CD8-positive, alpha-beta memory T cell (primary cell): Measurements from ENCODE around the gene CCDC121. TPM values are rescaled to one million over a fixed set of nuclear protein-coding genes. Genes with fewer than 3 reads are reported as not detected.

ENCODE experiments used
- CTCF ChIA-PET: fragments of 350-600 bp; sonication (Branson Sonifier 250); formaldehyde crosslinking; loops from one replicate; lab custom pipeline; 2021; ENCODE audit warnings: antibody characterized with exemption; lab: Charles Lee
- POLR2A ChIA-PET: fragments of 350-600 bp; sonication (Branson Sonifier 250); formaldehyde crosslinking; loops from one replicate; lab custom pipeline; 2021; ENCODE audit warnings: antibody characterized with exemption; lab: Charles Lee
- DNase-seq, 5 donors: peaks; one replicate each; pipeline versions ENCODE4 v3.0.0 to v3.0.0-alpha.2; 2020 to 2022; ENCODE audit warnings: mixed read lengths in 1 of 5
- H3K27ac ChIP-seq: one replicate; pipeline ENCODE4 v1.7.0; 2013; ENCODE audit warnings: low read depth, mild to moderate bottlenecking, low read length, moderate library complexity
- H3K27me3 ChIP-seq: 2 replicates; pipeline ENCODE4 v1.7.0; 2013; ENCODE audit warnings: low read length, mild to moderate bottlenecking; ENCODE audit not compliant: insufficient read depth, poor library complexity, severe bottlenecking
- H3K36me3 ChIP-seq: 2 replicates; pipeline ENCODE4 v1.7.0; 2013; ENCODE audit warnings: mild to moderate bottlenecking, low read length, moderate library complexity; ENCODE audit not compliant: insufficient read depth
- H3K4me1 ChIP-seq: 2 replicates; pipeline ENCODE4 v1.7.0; 2013; ENCODE audit warnings: mild to moderate bottlenecking, low read length, moderate library complexity; ENCODE audit not compliant: insufficient read depth
- H3K4me3 ChIP-seq: 2 replicates; pipeline ENCODE4 v1.7.0; 2013; ENCODE audit warnings: mild to moderate bottlenecking, low read length
- H3K9me3 ChIP-seq: 2 replicates; pipeline ENCODE4 v1.7.0; 2013; ENCODE audit warnings: mild to moderate bottlenecking, low read length
- H3K27ac Mint-ChIP-seq, 8 donors: one replicate each; pipeline ENCODE4 v1.8.0; 2020 to 2021; ENCODE audit warnings: mixed read lengths in 8 of 8, mild to moderate bottlenecking in 6 of 8, inconsistent platforms in 3 of 8, moderate library complexity in 3 of 8
- H3K27me3 Mint-ChIP-seq, 2 donors: one replicate each; pipeline ENCODE4 v1.8.0; 2020 to 2021; ENCODE audit warnings: mixed read lengths in 2 of 2, mild to moderate bottlenecking in 1 of 2, moderate library complexity in 1 of 2
- H3K36me3 Mint-ChIP-seq, 3 donors: one replicate each; pipeline ENCODE4 v1.8.0; 2020 to 2021; ENCODE audit warnings: mixed read lengths in 3 of 3, inconsistent platforms in 1 of 3, mild to moderate bottlenecking in 1 of 3
- H3K4me1 Mint-ChIP-seq, 3 donors: one replicate each; pipeline ENCODE4 v1.8.0; 2020 to 2021; ENCODE audit warnings: mixed read lengths in 3 of 3, inconsistent platforms in 1 of 3, mild to moderate bottlenecking in 1 of 3
- H3K4me3 Mint-ChIP-seq, 7 donors: one replicate each; pipeline ENCODE4 v1.8.0; 2020 to 2021; ENCODE audit warnings: mixed read lengths in 7 of 7, mild to moderate bottlenecking in 6 of 7, moderate library complexity in 4 of 7, inconsistent platforms in 2 of 7
- H3K9me3 Mint-ChIP-seq, 5 donors: one replicate each; pipeline ENCODE4 v1.8.0; 2020 to 2022; ENCODE audit warnings: mixed read lengths in 5 of 5, mild to moderate bottlenecking in 3 of 5, moderate library complexity in 2 of 5, inconsistent platforms in 1 of 5
- polyA plus RNA-seq: library from polyadenylated mRNA; unstranded; fragments of 300-500 nt; fragmentation: Illumina TruSeq; gene quantifications from one replicate; pipeline ENCODE4 v1.2.3, GENCODE V29; 2021
- total RNA-seq, 2 experiments: library from RNA; stranded (reverse); gene quantifications; one replicate each; pipeline ENCODE4 v1.2.3, GENCODE V29; 2021

The CCDC121 gene
- total and polyA plus RNA-seq, 3 experiments from 2014 or later = 0.20 to 0.62 (median 0.58) TPM

DNA sequence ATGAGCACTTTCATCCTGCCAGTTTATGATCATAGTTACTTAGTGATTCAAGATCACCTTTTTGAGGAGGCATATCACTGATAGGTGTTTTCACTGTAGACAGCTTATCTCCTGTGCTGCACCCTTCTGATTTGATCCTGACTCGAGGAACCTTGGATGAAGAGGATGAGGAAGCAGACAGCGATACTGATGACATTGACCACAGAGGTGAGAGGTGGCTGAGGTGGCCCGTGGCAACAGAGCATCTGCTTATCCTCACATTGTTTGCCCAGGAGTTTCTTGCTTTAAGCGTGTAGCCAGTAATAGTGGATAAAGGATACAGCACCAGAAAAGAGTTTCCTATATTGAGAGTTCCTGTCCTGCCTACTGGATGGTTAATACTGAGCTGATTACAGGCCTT, 18.9 kb upstream of the CCDC121 start:
- Histone ChIP-seq H3K36me3 (peaks cover 42% of the 10 kb centered on the region), H3K4me3 (no peak overlapping the region), H3K4me1 (no peaks in the 10 kb centered on the region), H3K27ac (no peak overlapping the region), H3K9me3 (no peaks in the 10 kb centered on the region), H3K27me3 (no peaks in the 10 kb centered on the region)
- Mint-ChIP-seq H3K4me3 (no peak overlapping the region), H3K27ac (peak overlapping the region in 2 of 8 donors; percentile 38 to 80), H3K27me3 (no peaks in the 10 kb centered on the region), H3K36me3 (peaks cover 0 to 80% (median 12%) of the 10 kb centered on the region in 3 donors), H3K9me3 (no peaks in the 10 kb centered on the region), H3K4me1 (peaks cover 0 to 4% (median 2%) of the 10 kb centered on the region in 3 donors)
- DNase-seq = no peak
- ChIA-PET POLR2A (no interaction called here), CTCF (interaction anchor here (1.4 kb wide), 1 partner anchor 35 kb away, joined by 3 read pairs; no protein-coding TSS in a partner anchor)

DNA sequence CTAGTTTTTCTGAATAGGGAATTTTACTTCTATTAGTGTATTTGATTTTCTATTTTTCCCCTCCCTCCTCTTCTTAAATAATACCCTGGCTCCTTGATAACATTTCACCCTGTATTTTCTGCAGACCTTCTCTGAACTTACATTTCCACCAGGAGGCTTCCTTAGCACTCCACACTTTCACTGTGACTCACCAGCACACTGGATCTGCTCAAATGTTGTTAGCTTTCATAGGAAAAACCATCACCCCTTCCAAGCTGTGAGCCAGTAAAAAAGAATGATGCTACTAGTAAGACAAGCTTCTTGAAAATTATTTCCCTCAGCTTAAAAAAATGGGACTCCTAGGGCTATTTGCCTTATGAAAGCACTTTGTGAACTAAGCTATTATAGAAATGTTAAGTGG, 18.5 kb upstream of the CCDC121 start:
- H3K36me3 ChIP-seq = peaks cover 39% of the 10 kb centered on the region

DNA sequence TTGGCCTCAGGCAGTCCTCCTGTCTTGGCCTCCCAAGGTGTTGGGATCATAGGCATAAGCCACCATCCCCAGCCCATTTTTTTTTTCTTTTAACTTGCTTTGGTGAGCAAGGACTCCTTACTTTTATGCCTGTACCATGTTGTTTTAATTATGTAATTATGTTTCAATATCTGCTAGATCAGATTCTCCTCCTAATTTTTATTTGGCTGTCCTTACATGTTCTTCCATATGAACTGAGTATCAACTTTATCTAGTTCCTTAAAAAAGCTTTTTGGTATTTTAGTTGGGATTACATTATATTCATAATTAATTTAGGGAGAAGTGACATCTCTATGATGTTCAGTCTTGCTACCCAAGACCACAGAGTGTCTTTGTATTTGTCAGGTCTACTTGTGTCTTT, 16.4 kb upstream of the CCDC121 start:
- H3K9me3 Mint-ChIP-seq = no peaks in the 10 kb centered on the region
- Histone ChIP-seq H3K36me3 (peaks cover 44% of the 10 kb centered on the region), H3K27me3 (no peaks in the 10 kb centered on the region), H3K9me3 (no peaks in the 10 kb centered on the region), H3K4me1 (no peaks in the 10 kb centered on the region), H3K4me3 (no peak overlapping the region), H3K27ac (no peak overlapping the region)
- H3K4me1 Mint-ChIP-seq = peaks cover 0 to 2% (median 0%) of the 10 kb centered on the region in 3 donors
- CTCF ChIA-PET = interaction anchor here (1.1 kb wide), 1 partner anchor 16 kb away, joined by 3 read pairs; the partner anchor contains the start of genes CCDC121 and GPN1
- POLR2A ChIA-PET = no interaction called here
- no peak overlapping the region for H3K27ac Mint-ChIP-seq
- H3K4me3 Mint-ChIP-seq = no peak overlapping the region
- H3K27me3 Mint-ChIP-seq = no peaks in the 10 kb centered on the region
- DNase-seq = no peak
- peaks cover 0 to 81% (median 17%) of the 10 kb centered on the region in 3 donors for H3K36me3 Mint-ChIP-seq

More for the DNA sequence above, 18.5 kb upstream of the CCDC121 start:
- Histone ChIP-seq H3K4me3 (no peak overlapping the region), H3K4me1 (no peaks in the 10 kb centered on the region), H3K9me3 (no peaks in the 10 kb centered on the region), H3K27ac (no peak overlapping the region), H3K27me3 (no peaks in the 10 kb centered on the region)
- peaks cover 0 to 2% (median 0%) of the 10 kb centered on the region in 3 donors for H3K4me1 Mint-ChIP-seq
- H3K36me3 Mint-ChIP-seq = peaks cover 0 to 79% (median 12%) of the 10 kb centered on the region in 3 donors
- peak overlapping the region in 4 of 8 donors; percentile 38 to 69 (median 52) for H3K27ac Mint-ChIP-seq
- H3K4me3 Mint-ChIP-seq = no peak overlapping the region
- no peaks in the 10 kb centered on the region for H3K27me3 Mint-ChIP-seq
- H3K9me3 Mint-ChIP-seq = no peaks in the 10 kb centered on the region
- DNase-seq = no peak
- CTCF ChIA-PET = interaction anchor here (1.4 kb wide), 1 partner anchor 35 kb away, joined by 3 read pairs; no protein-coding TSS in a partner anchor
- POLR2A ChIA-PET = interaction anchor here (0.6 to 0.8 kb wide), 2 partner anchors 18 to 26 kb away, joined by 3 read pairs; no protein-coding TSS in a partner anchor

DNA sequence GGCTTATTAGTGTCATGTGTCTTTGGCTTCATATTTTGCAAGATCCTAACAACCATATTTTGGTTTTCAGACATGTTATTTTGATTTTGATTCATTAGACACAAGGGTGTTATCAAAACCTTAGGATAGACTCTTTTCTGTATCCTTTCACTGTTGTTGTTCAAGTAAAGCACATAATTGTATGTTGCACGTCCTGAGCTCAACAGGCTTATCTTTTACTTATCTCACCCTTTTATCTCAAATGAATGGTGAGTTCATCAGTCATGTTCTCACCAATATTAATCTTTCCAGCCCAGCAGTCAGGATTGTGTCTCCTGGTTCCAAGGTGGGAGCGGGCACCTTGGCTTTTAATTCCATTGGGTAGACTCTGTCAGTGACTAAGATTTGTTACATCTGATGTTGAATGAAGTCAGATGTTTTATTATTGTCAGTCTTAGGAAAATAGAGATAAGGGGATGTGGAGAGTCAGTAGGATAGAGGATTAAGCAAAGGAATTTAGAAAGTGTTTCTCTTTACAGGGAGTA, 12.0 kb upstream of the CCDC121 start:
- H3K27me3 Mint-ChIP-seq = no peaks in the 10 kb centered on the region

DNA sequence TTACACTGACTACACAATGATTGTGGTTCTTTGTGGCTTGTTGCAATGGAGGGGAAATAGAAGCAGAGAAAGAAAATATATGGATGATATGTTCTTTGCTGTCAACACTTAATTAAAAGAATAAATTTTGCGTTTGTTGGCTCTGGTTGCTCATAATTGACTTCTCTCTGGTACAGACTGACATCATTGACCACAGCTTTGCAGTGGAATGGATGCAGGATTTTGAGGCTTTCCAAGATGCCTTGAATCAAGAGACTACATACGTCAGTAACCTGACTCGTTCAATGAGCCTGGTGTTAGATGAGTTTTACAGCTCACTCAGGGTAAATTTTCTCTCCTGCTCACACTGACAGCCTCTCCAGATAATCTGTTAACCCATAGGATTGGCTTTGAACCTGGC, 9.9 kb upstream of the CCDC121 start:
- no peaks in the 10 kb centered on the region for H3K9me3 Mint-ChIP-seq
- no peak for DNase-seq
- H3K27ac ChIP-seq = no peak overlapping the region
- H3K4me1 Mint-ChIP-seq = peaks cover 10 to 29% (median 17%) of the 10 kb centered on the region in 3 donors
- peak overlapping the region in 1 of 7 donors; percentile 28 for H3K4me3 Mint-ChIP-seq
- POLR2A ChIA-PET = no interaction called here
- H3K9me3 ChIP-seq = no peaks in the 10 kb centered on the region
- H3K4me1 ChIP-seq = peaks cover 8% of the 10 kb centered on the region
- H3K27me3 ChIP-seq = no peaks in the 10 kb centered on the region
- no peak overlapping the region for H3K4me3 ChIP-seq
- H3K36me3 Mint-ChIP-seq = peaks cover 13 to 81% (median 30%) of the 10 kb centered on the region in 3 donors
- peaks cover 56% of the 10 kb centered on the region for H3K36me3 ChIP-seq
- peak overlapping the region; percentile 13 to 95 (median 87) for H3K27ac Mint-ChIP-seq
- no peaks in the 10 kb centered on the region for H3K27me3 Mint-ChIP-seq
- CTCF ChIA-PET = no interaction called here

More for the DNA sequence above, 12.0 kb upstream of the CCDC121 start:
- ChIA-PET POLR2A (no interaction called here), CTCF (no interaction called here)
- Mint-ChIP-seq H3K4me1 (peaks cover 10 to 17% (median 15%) of the 10 kb centered on the region in 3 donors), H3K9me3 (no peaks in the 10 kb centered on the region), H3K4me3 (no peak overlapping the region), H3K27ac (peak overlapping the region in 1 of 8 donors; percentile 54), H3K36me3 (peaks cover 3 to 78% (median 14%) of the 10 kb centered on the region in 3 donors)
- H3K27me3 ChIP-seq = no peaks in the 10 kb centered on the region
- no peak overlapping the region for H3K27ac ChIP-seq
- no peak overlapping the region for H3K4me3 ChIP-seq
- DNase-seq = no peak
- peaks cover 8% of the 10 kb centered on the region for H3K4me1 ChIP-seq
- H3K36me3 ChIP-seq = peaks cover 44% of the 10 kb centered on the region
- H3K9me3 ChIP-seq = no peaks in the 10 kb centered on the region

DNA sequence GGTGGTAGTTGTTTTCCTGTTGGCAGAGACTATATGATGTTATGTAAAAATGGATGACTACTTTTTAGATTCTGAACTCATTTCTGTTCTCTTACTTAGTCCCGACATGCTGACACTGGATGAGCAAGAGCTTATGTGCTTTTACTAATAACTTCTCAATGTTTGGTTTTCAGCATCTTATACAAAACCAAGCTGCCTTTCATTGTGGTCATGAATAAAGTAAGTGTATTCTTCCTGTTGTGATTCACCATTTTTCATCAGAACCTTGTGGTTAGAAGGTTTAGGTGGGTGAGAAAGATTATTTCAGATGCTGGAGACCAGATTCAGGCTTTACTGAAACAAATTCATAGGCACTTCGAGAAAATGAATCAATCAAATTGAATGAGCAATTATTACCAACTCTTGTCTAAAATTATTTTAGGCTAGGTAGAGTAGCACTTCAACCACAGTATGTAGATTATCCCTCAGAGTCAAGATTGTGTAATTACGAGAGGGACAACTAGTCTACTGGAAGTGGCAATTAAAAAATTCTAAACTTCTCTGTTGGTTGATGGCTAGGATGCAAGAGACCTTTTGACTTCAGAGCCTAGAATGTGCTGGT, 9.3 kb upstream of the CCDC121 start:
- H3K27ac Mint-ChIP-seq = peak overlapping the region in 7 of 8 donors; percentile 13 to 95 (median 91)
- no peaks in the 10 kb centered on the region for H3K9me3 Mint-ChIP-seq
- H3K36me3 Mint-ChIP-seq = peaks cover 13 to 81% (median 33%) of the 10 kb centered on the region in 3 donors
- H3K4me1 Mint-ChIP-seq = peaks cover 10 to 29% (median 17%) of the 10 kb centered on the region in 3 donors
- Histone ChIP-seq H3K4me1 (peaks cover 8% of the 10 kb centered on the region), H3K4me3 (no peak overlapping the region), H3K36me3 (peaks cover 59% of the 10 kb centered on the region), H3K27ac (no peak overlapping the region), H3K27me3 (no peaks in the 10 kb centered on the region), H3K9me3 (no peaks in the 10 kb centered on the region)
- H3K4me3 Mint-ChIP-seq = peak overlapping the region in 4 of 7 donors; percentile 35 to 57 (median 42)
- DNase-seq = peak in 1 of 5 donors; percentile 40
- H3K27me3 Mint-ChIP-seq = no peaks in the 10 kb centered on the region
- POLR2A ChIA-PET = no interaction called here
- CTCF ChIA-PET = no interaction called here

DNA sequence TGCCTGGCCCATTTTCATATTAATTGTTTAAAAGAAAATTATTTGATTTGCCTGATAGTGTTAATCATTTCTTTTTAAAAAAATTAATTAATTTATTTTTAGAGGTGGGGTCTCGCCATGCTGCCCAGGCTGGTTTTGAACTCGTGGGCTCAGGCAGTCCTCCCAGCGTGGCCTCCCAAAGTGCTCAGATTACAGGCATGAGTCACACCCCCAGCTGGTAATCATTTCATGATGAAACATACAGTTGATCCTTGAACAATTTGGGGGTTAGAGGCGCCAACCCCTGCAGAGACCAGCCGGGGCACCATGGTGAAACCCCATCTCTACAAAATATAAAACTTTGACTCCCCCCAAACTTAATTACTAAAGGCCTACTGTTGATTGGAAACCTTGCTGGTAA, 8.0 kb upstream of the CCDC121 start:
- peaks cover 8% of the 10 kb centered on the region for H3K4me1 ChIP-seq
- Mint-ChIP-seq H3K4me1 (peaks cover 10 to 37% (median 23%) of the 10 kb centered on the region in 3 donors), H3K4me3 (no peak overlapping the region), H3K9me3 (no peaks in the 10 kb centered on the region), H3K27me3 (no peaks in the 10 kb centered on the region), H3K36me3 (peaks cover 13 to 84% (median 40%) of the 10 kb centered on the region in 3 donors), H3K27ac (no peak overlapping the region)
- H3K9me3 ChIP-seq = no peaks in the 10 kb centered on the region
- H3K4me3 ChIP-seq = no peak overlapping the region
- CTCF ChIA-PET = no interaction called here
- DNase-seq = no peak
- POLR2A ChIA-PET = no interaction called here
- no peaks in the 10 kb centered on the region for H3K27me3 ChIP-seq
- peaks cover 61% of the 10 kb centered on the region for H3K36me3 ChIP-seq
- H3K27ac ChIP-seq = no peak overlapping the region

DNA sequence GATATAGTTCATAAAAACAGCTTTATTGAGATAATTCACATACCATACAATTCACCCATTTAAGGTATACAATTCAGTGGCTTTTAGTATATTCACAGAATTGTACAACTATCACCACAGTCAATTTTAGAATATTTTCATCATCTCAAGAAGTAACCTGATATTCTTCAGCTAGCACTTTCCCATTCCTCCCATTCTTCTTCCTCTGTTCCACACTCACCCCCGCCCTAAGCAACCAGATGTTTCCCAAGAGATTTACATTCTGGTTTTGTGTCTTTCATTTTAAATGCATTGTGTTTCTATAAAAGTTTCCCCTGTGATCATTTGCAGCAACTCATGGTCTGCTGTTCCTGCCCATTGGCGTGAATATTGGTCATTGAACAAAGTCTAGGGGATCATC, 5.5 kb upstream of the CCDC121 start:
- peaks cover 13 to 76% (median 37%) of the 10 kb centered on the region in 3 donors for H3K36me3 Mint-ChIP-seq
- peaks cover 57% of the 10 kb centered on the region for H3K36me3 ChIP-seq
- peaks cover 23 to 51% (median 40%) of the 10 kb centered on the region in 3 donors for H3K4me1 Mint-ChIP-seq
- no peak overlapping the region for H3K4me3 ChIP-seq
- no peaks in the 10 kb centered on the region for H3K9me3 Mint-ChIP-seq
- H3K9me3 ChIP-seq = no peaks in the 10 kb centered on the region
- POLR2A ChIA-PET = no interaction called here
- no peak overlapping the region for H3K27ac ChIP-seq
- peaks cover 15% of the 10 kb centered on the region for H3K4me1 ChIP-seq
- H3K27me3 Mint-ChIP-seq = no peaks in the 10 kb centered on the region
- H3K4me3 Mint-ChIP-seq = no peak overlapping the region
- CTCF ChIA-PET = no interaction called here
- no peak for DNase-seq
- H3K27me3 ChIP-seq = no peaks in the 10 kb centered on the region
- no peak overlapping the region for H3K27ac Mint-ChIP-seq
